GM15510 (cell line): ENCODE measurements around the gene ZDHHC8.

Source experiments
- POLR2A ChIP-seq: IDR thresholded peaks from 3 replicates; pipeline ENCODE4 v1.6.1; 2011; ENCODE audit warnings: borderline replicate concordance; ENCODE audit not compliant: insufficient read length; ENCODE audit errors: extremely low read depth

ZDHHC8 gene

DNA sequence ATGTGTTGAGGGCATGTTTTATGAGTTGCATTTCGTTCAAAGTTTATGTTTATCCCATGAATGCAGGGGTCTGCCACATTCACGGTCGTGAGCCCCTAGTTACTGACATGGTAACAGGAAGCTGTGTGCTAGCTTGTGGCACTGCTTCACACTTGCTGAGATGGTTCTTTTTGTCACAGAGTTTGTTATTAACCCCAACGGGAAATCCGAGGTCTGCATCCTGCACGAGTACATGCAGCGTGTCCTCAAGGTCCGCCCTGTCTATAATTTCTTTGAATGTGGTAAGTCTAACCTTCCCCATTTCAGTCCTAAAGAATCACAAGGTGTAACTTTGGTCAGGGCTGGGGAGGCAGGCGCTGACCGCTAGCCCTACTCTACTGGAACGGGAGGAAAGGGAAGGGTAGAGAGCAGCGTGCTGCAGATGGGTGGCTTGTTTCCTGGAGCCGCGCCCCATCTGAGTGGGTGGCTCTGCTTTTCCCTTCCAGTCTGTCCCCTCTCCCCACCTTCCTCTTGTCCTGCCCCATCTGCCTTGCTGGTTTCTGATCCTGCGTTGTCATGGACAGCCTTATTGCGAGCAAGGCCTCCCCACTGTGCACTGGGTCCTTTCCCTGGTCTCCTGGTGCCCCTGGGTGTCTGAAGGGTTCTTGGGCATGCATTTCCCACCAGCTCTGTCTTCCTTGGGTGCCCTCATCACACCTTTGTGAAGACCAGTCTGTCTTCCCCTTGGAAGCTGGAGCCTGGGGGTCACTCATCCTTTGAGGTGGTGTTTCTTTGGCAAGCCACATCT is 39.7 kb upstream of the ZDHHC8 start:
- no peak for TF ChIP-seq POLR2A

GRCh38 chr22:20092477-20092854 is 39.1 kb upstream of the ZDHHC8 start:
- TF ChIP-seq POLR2A = no peak

GRCh38 chr22:20093418-20094196 is 38.0 kb upstream of the ZDHHC8 start:
- no peak for TF ChIP-seq POLR2A

- TF ChIP-seq POLR2A = no peak
Measured at GRCh38 chr22:20094197-20094807, 37.3 kb upstream of the ZDHHC8 start.

DNA sequence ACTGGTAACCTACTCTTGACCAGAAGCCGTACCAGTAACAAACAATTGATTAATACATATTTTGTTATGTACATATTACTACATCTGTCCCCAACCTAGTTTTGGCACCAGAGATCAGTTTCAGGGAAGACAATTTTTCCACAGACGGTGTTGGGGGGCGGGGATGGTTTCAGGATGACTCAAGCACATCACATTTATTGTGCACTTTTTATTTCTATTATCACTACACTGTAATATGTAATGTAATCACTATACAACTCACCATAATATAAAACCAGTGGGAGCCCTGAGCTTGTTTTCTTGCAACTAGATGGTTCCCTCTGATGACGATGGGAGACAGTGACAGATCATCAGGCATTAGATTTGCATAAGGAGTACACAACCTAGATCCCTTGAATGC is 36.1 kb upstream of the ZDHHC8 start:
- TF ChIP-seq POLR2A = no peak

- TF ChIP-seq POLR2A = no peak
Measured at GRCh38 chr22:20096574-20097420, 34.8 kb upstream of the ZDHHC8 start.

- TF ChIP-seq POLR2A = no peak
Measured at GRCh38 chr22:20099099-20099711, 32.4 kb upstream of the ZDHHC8 start.

GRCh38 chr22:20101638-20102037 is 30.0 kb upstream of the ZDHHC8 start:
- no peak for TF ChIP-seq POLR2A

- TF ChIP-seq POLR2A = no peak
Measured at GRCh38 chr22:20102203-20102780, 29.3 kb upstream of the ZDHHC8 start.

DNA sequence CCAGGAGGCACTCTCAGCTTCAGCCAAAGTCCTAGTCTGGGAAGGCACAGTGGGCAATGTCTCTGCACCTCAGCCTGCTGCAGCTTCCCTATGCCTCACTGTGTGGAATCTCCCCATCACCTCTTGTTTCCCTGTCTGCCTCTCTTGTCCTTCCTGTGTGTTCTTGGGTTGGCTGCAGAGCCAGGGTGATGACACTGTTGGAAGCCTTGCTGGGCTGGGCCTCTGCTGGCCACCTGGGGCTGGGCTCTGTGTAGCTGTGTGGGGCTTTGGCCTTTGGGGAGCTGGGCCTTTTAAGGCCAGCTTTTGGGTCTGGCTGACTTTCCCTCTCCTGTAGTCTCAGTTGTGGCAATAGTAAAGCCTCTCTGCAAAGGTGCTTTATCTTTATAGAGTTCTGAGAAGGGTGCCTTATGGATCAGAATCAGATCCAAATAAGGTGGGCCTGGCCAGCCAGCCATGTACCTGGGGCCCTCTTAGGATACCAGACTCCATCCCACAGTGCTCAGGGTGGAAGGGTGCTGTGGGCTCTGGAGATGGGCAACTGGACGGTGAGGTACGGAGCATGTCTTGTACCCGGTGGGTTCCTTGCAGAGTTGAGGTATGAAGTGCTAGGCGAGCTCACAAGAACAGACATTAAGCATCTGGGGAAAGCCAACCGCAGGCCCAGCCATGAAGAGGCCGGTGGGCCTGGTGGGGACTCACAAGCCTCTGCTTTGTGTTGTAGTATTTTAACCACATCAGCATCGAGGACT is 26.0 kb upstream of the ZDHHC8 start:
- no peak for TF ChIP-seq POLR2A

GRCh38 chr22:20106205-20106848 is 25.3 kb upstream of the ZDHHC8 start:
- no peak for TF ChIP-seq POLR2A

DNA sequence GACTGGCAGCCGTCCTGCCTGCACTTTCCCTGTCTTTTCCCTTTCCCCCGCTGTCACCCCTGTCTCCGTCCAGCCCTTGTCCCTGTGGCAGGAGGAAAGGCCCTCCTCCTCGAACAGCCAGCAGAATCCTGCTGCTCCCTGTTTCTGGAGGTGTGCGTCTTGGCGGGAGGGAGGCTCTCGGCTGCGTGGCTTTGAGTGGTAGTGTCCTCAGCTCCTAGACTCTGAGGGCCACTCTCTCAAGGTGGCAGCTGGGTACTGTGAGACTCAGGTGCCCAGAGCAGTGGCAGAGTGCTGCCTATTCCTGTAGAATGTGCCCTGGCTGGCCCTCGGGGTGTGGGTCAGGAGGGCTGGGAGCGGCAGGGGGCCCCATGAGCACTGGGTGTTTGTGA is 24.8 kb upstream of the ZDHHC8 start:
- no peak for TF ChIP-seq POLR2A

DNA sequence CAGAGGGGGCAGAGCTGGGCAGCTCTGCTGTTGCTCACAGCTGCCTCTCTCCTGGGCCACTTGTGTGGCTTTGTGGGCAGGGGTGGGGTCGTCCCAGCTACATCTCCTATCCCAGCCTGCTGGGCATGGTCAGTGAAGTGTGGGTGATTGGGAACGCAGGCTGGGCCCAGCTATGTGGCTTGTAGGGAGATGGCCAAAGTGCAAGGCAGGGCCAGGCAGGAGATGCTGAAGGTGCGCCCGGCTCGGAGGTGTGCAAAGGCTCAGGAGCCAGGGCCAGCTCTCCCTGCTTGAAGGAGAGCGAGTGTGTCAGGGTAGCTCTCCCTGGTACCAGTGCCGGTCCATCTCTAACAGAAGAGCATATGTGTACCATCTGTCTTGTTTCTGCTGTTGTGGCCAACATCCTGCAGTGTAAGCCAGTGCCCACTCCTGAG is 24.1 kb upstream of the ZDHHC8 start:
- no peak for TF ChIP-seq POLR2A

- TF ChIP-seq POLR2A = no peak
Measured at GRCh38 chr22:20107951-20108756, 23.4 kb upstream of the ZDHHC8 start.
